Erythroblast (primary cell): ENCODE data around the gene LYST.

Source experiments
- GATA1 ChIP-seq: IDR thresholded peaks from 2 replicates; pipeline ENCODE4 v1.6.1; 2011; ENCODE audit warnings: low read depth, mild to moderate bottlenecking, control low read depth, low read length, moderate library complexity
- POLR2A ChIP-seq: IDR thresholded peaks from 2 replicates; pipeline ENCODE4 v1.6.1; 2011; ENCODE audit warnings: mild to moderate bottlenecking, low read length

DNA sequence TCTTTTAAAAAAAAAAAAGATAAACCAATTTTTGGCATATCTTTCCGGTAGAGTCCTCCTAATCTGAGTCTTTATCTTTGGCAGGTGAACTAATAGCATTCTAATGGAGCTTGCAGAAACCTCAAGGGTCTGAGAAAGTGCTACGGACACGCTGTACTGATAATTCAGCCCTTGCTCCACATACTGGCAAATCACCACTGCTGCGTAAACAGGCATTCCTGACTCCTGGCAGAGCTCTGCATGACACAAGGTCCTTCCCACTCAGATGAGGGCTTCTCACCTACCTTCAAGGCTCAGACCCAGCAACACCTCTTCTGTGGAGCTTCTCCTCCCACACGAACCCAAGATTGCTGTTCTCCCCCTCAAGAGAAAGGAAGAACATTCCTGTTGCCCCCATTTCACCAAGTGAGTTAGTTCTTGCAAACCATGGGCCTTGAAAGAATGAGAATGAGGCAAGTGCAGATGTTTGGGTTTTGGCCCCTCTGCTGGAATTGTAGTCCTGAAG lies 48.0 kb downstream of the LYST start:
- TF ChIP-seq POLR2A: no peak
- no peak for TF ChIP-seq GATA1
